IMR-90 (cell line): ENCODE measurements around the gene OSCAR.

ENCODE experiments used
- CTCF ChIP-seq: conservative IDR thresholded peaks from 2 replicates; pipeline ENCODE4 v1.5.1; 2012; ENCODE audit warnings: mild to moderate bottlenecking, low read depth, low read length, improper control_type of control experiment
- POLR2A ChIP-seq: IDR thresholded peaks from 2 replicates; pipeline ENCODE4 v1.6.1; 2012; ENCODE audit warnings: mild to moderate bottlenecking, low read depth, low read length
- RFX5 ChIP-seq: IDR thresholded peaks from 2 replicates; pipeline ENCODE4 v1.8.0; 2012; ENCODE audit warnings: low read depth, mild to moderate bottlenecking, low read length, moderate library complexity

- TF ChIP-seq CTCF (no peak), POLR2A (no peak), RFX5 (no peak)
Observed at GRCh38 chr19:54095136-54095858, 5.3 kb downstream of the OSCAR start.
